HL-60 (cell line): ENCODE measurements around the gene MPST.

ENCODE experiments used
- CTCF ChIP-seq: IDR thresholded peaks from one replicate; pipeline ENCODE4 v1.5.1; 2011; ENCODE audit warnings: low read length, control low read depth, inconsistent platforms; ENCODE audit not compliant: insufficient read depth
- GABPA ChIP-seq: IDR thresholded peaks from 2 replicates; pipeline ENCODE4 v1.6.1; 2012; ENCODE audit warnings: low read depth
- POLR2AphosphoS5 ChIP-seq: IDR thresholded peaks from 2 replicates; pipeline ENCODE4 v1.6.1; 2012; ENCODE audit warnings: low read depth
- REST ChIP-seq: IDR thresholded peaks from 2 replicates; pipeline ENCODE4 v1.6.1; 2012; ENCODE audit warnings: low read depth; ENCODE audit not compliant: insufficient replicate concordance
- SPI1 ChIP-seq: IDR thresholded peaks from 2 replicates; pipeline ENCODE4 v1.6.1; 2012; ENCODE audit warnings: low read depth, mild to moderate bottlenecking, borderline replicate concordance

- TF ChIP-seq CTCF (no peak), GABPA (no peak), REST (no peak), POLR2AphosphoS5 (no peak), SPI1 (no peak)
Measured at GRCh38 chr22:37024339-37025157, 5.0 kb downstream of the MPST start.
